ENCODE data around the gene EFNA2.

EFNA2 gene

DNA sequence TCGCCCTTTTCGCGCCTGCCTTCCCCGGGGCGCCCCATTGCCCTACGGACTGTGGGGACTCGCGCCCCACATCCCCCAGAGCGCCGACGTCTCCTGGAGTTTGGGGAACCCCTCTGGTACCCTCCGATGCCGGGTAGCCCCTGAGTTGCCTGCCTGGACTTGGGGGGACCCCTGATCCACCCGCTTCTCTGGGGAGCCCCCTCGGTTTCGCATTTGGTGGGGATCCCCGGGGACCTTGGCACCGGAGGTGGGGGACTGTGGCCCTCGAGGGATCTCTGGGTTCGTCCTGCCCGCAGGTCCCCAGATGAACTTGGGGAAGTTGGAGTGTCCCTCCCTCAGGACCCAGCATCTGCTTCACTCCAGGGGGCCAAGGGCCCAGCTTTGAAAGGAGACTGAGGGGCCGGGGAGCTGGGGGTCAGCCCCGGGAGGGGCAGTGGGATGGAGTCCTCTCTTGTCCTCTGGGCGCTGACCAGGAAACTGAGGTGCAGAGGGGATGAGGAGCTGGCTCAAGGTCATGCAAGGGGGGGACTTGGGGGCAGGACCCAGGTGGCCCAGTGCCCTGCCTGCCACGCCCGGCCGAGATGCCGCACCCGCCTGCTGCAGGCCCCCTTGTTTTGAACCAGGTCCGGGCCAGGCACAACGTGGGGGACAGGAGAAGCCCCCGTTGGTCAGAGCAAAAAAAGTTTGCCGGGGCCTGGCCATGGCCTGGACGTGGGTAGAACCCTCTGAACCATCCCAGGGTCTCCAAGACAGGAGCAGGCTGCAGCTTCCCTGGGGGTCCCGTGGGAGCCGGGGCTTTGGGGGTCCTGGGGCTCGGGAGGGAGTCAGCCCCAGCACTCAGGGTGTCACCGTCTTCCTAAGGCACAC, 1.0 kb downstream of the EFNA2 start:
- DNase-seq (ENCODE audit: low spot score): no peak
- TF ChIP-seq, protein P1, sequence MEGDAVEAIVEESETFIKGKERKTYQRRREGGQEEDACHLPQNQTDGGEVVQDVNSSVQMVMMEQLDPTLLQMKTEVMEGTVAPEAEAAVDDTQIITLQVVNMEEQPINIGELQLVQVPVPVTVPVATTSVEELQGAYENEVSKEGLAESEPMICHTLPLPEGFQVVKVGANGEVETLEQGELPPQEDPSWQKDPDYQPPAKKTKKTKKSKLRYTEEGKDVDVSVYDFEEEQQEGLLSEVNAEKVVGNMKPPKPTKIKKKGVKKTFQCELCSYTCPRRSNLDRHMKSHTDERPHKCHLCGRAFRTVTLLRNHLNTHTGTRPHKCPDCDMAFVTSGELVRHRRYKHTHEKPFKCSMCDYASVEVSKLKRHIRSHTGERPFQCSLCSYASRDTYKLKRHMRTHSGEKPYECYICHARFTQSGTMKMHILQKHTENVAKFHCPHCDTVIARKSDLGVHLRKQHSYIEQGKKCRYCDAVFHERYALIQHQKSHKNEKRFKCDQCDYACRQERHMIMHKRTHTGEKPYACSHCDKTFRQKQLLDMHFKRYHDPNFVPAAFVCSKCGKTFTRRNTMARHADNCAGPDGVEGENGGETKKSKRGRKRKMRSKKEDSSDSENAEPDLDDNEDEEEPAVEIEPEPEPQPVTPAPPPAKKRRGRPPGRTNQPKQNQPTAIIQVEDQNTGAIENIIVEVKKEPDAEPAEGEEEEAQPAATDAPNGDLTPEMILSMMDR (IDR thresholded peaks at IDR 0.05; ENCODE audit: borderline replicate concordance, control extremely low read depth, extremely low read depth, insufficient read depth, missing control alignments): no peak
- in situ Hi-C loops (cut with MboI; ENCODE audit: low sequenced_read_pairs, unreplicated experiment): no loop called here

DNA sequence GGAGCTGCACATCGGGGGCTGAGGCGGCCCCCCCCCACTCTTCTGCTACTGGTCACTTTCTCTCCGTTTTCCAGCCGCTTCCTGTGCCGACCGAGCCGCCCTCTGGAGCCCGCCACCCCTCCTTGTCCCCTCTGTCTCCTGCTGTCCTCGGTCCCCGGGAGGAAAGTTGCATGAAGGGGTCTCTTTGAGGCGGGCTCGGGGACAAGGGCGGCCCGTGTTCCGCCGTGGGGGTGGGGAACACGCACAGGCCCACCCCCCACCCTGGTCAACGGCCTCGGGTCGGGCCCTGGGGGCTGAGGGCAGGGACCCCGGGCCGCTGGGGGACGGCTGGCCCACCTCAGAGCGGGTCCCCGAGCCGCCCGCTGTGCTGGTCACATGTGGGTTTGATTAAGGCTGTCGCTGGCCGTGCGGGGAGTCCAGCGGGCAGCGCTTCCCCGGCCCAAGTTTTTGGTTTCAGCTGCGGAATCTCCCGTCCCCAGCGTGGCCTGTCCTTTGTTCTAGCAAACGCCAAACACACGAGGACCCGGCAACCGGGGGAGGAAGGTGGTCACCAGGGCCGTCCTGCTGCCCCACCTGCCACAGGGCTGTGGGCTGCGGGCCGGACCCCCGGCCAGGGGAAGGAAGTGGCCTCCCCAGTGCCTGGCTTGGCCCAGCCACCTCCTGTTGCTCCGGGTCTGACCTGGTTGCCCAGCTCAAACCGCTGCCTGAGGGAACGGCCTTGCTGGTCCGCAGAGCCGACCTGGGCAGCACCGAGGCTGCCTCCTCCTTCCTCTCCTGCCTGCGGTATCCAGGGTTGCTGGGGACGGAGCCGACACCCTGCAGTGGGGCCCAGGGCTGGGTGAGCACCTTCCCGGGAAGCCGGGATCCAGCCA, 1.9 kb downstream of the EFNA2 start:
- TF ChIP-seq, protein P1 (IDR thresholded peaks at IDR 0.05; ENCODE audit: borderline replicate concordance, control extremely low read depth, extremely low read depth, insufficient read depth, missing control alignments): no peak
- in situ Hi-C loops (cut with MboI; ENCODE audit: low sequenced_read_pairs, unreplicated experiment): no loop called here
- DNase-seq (ENCODE audit: low spot score): no peak

DNA sequence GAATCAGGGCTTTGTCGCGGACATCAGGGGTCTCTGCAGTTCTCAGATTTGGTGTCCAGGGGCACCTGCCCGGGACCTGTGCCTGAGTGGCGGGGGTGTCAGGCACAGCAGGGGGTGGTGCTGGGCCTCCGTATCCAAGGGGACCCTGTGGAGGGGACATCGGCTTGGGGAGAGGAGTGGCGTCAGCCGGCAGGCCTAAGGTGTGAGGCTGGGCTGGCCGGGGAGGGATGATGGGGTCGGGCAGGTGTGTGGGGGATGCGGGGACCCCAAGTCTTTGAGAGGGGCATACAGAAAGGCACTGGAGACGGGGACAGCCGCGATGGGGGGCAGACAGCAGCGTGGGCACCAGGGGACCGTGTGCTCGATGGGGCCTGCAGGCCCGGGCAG, 2.5 kb downstream of the EFNA2 start:
- TF ChIP-seq, protein P1 (IDR thresholded peaks at IDR 0.05; ENCODE audit: borderline replicate concordance, control extremely low read depth, extremely low read depth, insufficient read depth, missing control alignments): no peak
- no peak for DNase-seq (ENCODE audit: low spot score)
- in situ Hi-C loops (cut with MboI; ENCODE audit: low sequenced_read_pairs, unreplicated experiment): no loop called here

DNA sequence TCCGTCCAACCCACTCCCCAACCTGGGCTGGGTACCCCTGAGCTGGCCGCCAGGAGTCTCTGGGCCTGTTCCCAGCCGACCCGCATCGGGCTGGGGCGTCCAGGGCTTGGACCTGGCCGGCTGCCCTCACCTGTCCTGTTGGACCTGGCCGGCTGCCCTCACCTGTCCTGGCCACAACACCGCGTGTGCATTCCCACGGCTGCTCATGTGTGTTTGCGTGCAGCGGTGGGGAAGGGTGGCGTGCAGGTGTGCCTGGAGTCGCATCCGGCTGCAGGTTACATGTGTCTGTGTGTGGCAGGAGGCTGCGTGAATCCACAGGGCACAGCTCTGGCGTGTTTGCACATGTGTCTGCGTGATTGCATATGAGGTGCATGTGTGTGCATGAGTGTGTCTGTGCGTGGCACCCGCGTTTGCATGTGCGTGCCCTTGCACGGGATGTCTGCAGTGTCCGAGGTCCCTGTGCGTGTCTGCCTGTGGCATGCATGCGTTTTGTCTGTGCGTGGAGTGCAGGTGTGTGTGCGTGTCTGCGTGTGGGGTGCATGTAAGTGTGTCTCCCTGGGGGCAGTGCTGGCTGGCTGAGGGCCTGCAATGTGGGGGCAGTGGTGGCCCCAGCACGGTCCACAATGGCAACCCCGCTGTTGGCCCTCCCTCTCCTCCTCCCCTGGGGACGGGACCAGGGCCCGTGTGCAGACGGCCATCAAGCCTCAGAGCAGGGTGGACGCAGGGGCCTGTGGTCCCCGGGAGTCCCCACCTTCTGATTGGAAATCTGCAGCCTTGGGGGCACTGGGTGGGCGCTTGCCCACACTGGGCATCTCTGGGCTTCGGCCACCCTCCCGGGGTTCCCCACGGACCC, 3.4 kb downstream of the EFNA2 start:
- TF ChIP-seq, protein P1 (IDR thresholded peaks at IDR 0.05; ENCODE audit: borderline replicate concordance, control extremely low read depth, extremely low read depth, insufficient read depth, missing control alignments): no peak
- in situ Hi-C loops (cut with MboI; ENCODE audit: low sequenced_read_pairs, unreplicated experiment): no loop called here
- no peak for DNase-seq (ENCODE audit: low spot score)

DNA sequence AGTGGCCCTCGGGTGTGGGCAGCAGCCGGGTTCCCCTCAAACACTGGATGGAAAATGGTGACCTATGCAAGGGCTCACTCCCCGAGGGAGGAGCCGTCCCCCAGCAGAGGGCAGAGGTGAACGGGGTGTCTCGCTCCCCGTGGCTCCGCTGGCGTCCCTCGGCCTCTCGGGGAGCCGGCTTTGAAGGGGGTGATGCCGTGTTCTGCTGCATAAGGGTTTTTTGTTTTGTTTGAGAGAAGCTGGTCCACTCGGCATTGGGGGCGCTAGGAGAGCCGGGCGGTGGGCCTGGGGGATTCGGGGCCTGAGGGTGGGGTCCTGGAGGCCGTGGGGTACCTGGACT, 4.0 kb downstream of the EFNA2 start:
- TF ChIP-seq, protein P1 (IDR thresholded peaks at IDR 0.05; ENCODE audit: borderline replicate concordance, control extremely low read depth, extremely low read depth, insufficient read depth, missing control alignments): no peak
- no peak for DNase-seq (ENCODE audit: low spot score)
- in situ Hi-C loops (cut with MboI; ENCODE audit: low sequenced_read_pairs, unreplicated experiment): no loop called here

DNA sequence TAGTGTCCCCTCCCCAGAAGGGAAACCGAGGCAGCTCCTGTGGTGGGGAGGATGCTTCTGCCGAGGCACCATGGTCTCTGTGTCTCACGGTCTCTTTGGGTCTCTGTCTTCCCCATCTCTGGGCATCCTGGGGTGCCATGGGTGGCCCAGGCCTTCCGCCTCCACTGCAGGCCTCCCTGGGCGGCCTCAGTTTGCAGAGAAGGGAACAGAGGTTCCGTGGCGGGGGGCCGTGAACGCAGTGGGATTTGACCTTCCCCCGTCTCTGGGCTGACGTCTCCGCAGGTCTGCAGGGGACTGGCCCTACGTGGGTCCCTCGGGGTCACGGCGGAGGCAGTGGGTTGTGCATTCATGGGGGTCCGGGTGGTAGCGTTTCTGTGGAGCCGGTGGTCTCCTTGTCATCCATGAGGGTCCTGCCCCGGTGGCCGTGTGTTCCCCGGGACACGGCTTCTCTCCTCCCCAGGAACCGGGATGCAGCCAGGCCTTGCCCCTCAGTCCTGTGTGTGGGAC, 4.6 kb downstream of the EFNA2 start:
- no peak for DNase-seq (ENCODE audit: low spot score)
- TF ChIP-seq, protein P1 (IDR thresholded peaks at IDR 0.05; ENCODE audit: borderline replicate concordance, control extremely low read depth, extremely low read depth, insufficient read depth, missing control alignments): no peak
- in situ Hi-C loops (cut with MboI; ENCODE audit: low sequenced_read_pairs, unreplicated experiment): no loop called here

Measured in GM13976 (cell line).